Middle frontal gyrus (tissue), 1 donor: Measurements from ENCODE around the gene LINC00305.

Source experiments
- DNase-seq: peaks from one replicate; pipeline ENCODE4 v3.0.0-alpha.2; 2015; ENCODE audit warnings: low spot score; ENCODE audit errors: extremely low spot score

The LINC00305 gene

DNA sequence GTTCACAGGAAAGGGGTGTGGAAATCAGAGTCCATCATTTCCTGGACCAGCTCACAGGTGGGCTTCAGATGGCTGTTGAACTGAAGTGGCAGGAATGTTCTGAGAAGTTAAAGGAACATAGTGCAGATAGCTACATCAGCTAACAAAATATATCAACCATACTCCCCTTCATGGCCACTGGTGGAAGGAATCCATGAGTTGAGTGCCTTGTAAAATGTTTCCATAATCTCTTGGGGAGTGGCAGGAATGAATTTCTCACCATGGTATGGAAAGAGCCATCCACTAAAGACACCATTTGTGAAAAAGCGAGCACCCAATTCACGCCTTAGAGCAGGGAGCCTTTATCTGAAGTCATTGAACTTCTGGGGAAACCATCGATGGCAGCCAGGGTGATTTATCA lies at the start of gene LINC00305:
LINC00305 (minus strand) TSS at position 101 of the 400 bp plus-strand sequence.
- DNase-seq = no peak

DNA sequence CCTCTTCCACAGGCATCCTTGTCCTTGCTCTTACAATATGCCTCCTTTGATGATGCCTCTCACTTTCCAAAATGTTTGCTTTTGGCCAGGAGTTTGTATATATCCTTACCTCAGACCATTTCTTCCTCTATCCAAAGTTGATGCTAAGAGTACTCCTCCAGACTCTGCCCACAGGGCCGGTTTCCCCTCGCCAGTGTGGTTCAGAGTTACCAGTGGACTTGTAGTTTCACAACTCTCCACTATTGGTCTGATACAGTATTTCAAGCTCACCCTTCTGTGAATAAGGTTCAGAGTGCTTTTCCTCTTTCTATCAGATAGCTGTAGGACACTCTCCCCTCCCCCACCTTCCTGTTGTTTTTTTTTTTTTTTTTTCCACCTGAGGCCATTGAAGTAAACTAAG lies 42.2 kb upstream of the LINC00305 start:
- DNase-seq = no peak

DNA sequence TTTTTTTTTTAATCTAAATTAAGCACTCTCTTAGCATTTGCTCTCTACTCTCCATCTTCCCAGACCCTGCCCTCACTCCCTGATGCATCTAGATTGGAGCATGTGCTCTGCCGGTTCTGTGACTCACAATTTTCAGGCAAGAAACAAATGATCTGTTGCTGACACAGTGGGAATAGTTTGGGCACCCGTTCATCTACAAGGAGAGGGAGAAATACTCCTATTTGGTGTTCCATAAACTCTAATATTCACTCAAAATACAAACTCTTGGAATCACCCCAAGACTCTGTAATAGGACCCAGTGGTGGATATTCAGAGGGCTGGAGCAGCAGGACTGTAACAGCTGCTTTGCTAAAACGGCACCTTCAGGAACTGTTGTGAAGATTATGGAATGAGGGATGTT lies 37.1 kb upstream of the LINC00305 start:
- DNase-seq = no peak

DNA sequence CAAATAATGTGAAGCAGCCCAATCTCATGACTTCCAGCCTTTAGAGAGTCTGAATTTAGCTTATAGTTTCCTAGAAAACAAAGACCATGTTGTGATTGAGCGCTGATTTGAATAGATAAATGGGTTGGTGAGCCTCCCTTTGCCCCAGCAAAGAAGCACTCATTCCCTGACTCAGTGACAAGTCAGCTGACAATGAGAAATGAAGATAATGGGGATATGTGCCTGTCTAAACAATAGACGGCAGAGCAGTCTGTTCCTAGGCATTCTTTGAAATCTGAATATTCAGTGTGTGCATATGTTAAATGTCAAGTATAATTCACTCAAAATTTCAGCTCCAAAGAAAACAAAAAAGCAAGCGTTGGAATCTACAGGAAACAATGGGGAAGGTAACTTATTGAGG lies 34.8 kb upstream of the LINC00305 start:
- no peak for DNase-seq

DNA sequence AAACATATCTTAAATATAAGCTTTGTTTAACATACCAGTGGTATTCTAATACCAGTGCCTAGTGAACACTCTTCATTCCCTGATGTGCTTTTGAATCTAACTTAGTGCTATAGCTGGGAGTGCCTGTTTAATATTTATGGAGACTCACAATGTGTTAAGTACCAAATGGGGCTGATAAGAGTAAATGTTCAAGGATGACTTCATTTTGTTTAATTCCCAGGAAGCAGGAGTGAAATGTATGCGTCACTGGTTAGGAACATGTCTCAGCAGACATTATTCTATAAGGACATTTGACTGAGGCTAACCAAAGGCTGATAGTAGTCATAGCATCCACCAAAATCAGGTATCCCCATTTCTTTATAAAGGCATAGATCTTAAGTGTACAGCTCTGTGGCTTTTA lies 31.7 kb upstream of the LINC00305 start:
- no peak for DNase-seq

DNA sequence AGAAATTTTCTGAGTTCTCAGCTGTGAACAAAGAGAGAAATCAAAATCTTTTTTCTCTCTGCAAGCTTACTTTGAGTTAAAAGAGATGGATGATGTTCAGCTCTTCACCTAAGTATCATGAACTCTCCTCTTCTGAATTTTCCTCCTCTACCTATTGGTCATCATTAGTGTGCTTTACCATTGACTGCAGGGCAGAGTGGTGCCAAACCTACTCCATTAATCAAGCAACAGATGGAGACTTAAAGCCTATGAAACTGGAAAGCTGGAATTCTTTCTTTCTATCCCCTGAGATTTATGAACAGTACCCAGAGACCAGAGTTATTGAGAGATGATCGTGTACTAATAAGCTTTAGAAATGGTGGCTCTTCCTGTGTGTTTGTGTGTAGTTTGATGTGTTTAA lies 31.3 kb upstream of the LINC00305 start:
- DNase-seq = no peak

DNA sequence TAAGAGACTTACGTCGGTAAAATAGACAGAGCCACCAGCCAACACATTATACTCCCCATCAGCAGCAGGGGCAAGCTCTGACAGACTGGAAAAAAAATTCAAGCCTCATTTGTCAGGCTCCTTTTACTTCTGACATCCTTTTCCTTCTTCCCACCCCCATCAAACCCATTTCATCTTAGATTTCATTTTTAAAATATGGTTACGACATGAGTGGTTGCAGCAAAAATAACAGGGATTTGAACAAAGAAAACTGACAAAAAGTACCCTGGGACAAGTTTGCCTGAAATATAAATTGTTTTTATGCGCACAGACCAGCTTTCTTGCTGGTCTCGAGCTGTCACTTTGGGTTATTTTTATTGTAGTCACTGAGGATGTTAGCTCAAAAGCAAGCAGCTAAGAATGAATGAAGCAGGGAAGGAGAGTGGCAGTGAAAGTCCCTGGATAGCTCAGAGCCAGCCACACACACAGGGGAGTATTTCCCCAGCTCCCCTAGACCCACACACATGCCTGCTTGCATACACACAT lies 30.7 kb upstream of the LINC00305 start:
- DNase-seq = no peak

DNA sequence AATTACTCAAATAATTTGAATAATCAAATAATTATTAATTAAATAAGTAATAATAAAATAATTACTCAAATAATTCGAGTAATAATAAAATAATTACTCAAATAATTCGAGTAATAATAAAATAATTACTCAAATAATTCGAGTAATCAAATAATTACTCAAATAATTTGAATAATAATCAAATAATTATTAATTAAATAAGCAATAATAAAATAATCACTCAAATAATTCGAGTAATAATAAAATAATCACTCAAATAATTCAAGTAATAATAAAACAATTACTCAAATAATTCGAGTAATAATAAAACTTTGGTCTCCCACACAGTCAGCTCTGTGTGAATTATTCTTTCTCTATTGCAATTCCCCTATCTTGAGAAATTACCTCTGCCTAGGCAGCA lies 30.0 kb upstream of the LINC00305 start:
- DNase-seq = no peak

DNA sequence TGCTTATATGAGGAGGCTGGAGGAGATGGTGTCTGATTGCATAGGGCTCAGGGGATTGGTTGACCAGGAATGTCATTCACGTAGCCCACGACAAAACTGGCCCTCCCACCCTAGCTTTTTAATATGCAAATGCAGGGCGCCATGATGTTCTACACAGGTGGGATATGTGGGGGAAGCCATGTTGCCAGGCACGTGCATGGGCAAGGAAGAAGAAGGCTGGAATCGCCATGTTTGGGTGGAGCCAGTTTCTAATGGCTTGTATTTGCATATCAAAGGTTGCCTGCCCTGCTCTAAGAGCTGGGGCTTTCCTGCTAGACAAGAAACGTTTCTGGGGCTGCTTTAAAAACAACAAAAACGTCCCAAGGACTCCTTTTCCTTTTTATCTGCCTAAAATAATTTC lies 26.5 kb upstream of the LINC00305 start:
- DNase-seq = no peak

DNA sequence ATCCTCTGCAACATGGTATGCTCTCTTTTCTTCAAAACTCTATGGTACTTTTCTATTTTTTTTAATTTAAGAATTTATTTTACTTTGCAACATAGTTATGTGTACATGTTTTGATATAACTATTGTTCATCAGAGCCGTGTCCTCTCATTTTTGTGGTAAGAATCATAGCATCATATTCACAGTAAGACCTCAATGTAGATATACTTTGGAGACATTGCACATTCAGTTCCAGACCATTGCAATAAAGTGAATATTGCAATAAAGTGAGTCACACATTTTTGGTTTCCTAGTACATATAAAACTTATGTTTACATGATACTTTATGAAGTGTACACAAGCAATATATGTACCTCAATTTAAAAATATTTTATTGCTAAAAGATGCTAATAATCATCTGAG lies 22.7 kb upstream of the LINC00305 start:
- no peak for DNase-seq

DNA sequence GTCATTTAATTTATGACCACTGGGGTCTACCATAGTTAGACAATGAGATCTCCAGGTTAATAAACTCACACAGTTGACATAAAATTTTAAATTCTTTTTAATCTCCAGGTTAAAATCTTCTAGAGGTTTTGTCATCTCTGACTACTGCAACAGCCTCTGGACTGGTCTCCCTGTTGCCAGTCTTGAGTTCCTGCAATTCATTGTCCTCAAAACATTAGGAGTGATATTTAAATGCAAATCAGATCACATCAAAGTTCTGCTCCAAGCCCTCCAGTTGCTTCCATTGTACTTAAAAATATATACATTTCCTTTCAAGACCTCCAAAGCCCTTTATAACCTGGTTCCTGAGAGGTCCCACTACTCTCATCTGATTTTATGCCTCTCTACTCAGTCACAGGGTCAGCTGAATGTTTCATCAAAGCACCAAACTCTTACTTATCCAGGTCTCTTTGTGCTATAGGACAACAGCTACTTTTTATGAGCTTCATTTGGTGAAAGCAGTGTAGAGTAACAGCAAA lies 18.6 kb upstream of the LINC00305 start:
- DNase-seq = no peak

DNA sequence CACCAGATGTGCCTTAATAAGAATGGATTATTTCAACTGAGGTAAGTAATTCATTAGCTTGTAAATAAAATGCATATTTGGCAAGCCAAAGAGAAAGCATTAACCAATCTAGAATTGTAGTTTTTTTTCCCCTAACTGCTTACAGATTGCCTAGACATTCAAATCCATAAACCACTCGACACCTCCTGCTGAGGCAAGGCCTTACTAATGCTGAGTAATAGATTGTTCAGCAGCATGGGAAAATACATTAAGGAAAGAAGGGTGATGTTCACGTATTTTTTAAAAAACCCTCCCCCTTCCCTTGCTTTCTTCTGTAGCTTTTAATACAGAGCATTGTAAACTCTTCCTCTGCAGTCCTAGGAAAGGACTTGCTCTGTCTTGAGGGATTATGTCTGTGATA lies 17.0 kb upstream of the LINC00305 start:
- DNase-seq = no peak

DNA sequence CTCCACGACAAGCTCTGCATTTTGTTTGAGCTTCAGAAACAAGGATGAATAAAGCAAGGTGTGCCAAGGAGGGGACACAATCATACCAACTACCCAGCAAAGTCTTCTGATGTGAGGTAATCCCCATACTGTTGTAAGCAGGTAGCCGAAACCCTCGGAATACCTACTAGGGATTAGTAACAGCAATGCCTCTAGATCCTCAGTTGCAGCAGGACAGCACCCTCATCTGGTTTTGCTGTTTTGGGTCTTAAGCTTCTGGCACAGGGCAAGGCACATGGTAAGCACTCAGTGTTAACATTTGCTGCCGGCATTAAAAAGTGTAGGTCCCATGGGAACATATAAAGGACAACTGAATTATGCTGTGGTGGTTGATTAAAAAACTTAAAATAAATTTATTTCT lies 16.0 kb upstream of the LINC00305 start:
- DNase-seq = no peak

DNA sequence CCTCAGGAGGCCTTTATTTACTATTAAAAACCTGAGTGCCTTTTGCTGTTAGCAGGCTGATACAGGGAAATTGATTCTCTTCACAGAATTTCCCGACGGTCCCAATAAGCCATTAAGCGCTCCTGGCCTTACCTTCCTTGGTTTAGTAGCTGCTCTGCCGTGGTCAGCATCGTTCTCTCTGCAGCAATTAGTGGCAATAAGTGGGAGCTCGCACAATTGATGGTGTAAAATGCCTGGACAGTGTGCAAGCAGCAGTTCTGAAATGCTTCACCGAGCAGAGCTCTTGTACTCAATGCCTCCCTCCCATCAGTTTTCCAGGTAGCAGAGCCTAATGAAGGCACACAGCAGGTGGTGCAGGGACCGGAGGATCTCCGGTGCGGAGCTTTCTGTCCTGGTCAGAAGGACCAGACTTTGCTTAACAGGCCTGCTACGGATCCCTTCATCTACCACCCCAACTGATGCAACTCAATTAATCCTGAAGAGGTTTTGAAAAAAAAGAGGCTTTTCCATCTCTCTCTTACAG lies 1.1 kb upstream of the LINC00305 start:
- DNase-seq = no peak

DNA sequence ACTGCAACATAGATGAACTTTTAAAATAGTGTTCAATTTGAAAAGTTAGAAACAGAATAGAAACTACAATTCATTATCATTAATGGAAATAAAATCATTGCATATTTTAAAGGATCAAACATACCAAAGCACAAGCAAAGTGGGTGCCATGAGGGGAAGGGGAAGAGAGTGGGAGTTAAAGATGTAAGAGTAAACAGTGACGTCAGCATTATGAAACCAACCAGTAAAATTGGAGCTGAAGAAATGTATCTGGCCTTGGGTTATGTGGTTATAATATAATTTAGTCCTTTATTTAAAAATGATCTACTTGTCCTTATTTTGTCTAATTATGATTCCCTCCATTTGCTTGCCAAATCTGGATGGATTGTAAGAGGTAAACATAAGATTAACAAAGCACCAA lies 6.0 kb downstream of the LINC00305 start:
- no peak for DNase-seq

DNA sequence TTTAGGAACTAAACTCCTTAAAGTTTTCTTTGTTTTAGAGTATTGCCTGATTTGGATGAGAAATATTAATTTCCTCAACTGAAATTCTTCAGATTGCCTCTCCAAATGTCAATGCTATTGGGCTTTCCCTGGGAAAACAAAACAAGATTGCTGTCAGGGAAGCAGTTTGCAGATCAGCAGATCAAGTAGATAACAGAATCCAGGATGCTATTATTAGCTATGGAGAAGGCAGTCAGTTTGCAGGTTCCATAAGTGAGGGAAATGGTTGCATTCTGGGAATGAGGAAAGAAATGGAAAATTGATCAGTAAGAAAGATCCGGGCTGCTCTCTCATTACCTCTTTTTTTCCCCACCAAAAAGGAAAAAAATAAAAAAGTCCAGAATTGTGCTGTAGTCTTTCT lies 11.0 kb downstream of the LINC00305 start:
- DNase-seq = no peak

DNA sequence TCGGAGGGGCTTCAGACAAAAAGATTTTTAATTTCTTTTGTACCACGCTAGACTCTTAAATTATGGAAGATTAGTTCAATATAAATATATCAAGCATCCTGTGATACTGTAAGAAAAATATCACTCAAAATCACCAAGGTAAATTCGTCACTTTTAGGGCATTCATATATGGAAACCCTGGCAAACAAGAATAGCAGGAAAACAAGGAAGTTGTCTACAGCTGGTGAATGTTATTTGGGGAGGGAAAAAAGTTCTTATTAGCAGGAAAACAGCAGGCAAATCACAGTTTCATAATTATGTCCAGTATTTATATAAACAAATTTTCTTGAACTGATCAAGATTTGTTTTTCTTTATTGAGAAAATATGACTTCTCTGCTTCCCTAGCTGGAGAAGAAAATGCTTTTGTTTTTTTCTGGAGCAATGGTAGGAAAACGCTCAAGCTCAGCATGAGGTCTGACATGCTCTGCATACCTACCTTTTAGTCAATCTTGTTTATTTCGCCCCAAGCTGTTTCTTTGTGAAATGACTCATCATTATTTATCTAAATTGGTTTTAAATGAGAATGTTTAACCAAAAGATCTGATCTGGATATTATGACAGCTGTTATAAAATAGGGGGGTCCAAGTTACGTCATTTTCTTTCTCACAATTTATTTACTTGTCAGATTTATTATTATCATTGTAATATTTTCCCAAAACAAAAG lies 14.7 kb downstream of the LINC00305 start:
- DNase-seq = no peak

DNA sequence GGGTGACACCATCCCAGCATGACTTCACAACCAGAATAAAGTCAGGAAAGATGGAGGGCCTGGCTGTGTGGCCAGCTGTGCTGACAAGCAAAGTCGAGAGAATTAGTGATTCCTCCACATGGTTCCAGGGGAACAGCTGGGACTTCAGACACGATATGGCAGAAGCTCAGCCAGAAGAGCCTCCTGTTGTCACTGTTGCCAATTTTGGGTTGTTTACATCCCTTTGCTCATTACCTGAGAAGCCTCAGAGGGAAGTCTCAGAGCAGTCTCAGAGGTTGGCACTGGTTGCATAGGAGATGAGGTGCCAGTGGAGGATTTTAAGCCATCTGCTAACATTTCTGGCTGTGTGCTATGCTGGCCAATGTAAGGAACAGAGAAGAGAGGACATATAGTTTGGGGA lies 16.0 kb downstream of the LINC00305 start:
- DNase-seq = no peak

DNA sequence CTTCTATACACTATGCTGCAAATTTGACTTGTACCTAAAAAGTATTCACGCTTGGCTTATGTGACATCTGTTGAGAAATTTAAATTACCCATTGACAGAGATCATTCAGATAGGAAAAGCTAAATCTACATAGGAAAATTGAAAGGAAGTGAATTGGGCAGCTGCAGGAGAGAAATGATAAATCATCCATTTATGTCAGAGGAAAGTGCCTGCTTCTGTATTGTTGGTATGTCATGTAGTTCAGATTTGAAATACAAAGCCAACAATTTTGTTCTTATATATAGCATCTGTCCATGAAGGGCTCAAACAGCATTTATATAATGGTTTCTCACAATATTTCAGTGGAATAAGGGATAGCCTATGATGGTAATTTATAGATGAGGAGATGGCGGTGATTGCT lies 17.6 kb downstream of the LINC00305 start:
- DNase-seq = no peak

DNA sequence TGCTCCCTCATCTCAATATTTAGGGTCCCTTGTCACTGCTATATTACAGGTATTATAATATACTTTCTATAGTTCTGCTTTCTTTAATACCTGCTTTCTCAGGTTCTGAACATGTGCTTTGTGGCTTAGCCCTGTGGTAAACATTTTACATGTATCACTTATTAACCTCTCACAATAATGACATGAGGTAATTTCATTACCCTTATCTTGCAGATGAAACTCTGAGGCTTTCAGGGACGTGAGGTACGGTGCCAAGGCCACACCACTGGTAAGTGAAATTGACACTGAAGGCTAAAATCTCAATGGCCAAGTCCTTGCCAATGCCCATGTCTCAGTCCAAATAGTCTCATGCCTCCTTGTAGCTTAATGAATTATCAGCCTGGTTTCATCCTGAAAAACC lies 21.7 kb downstream of the LINC00305 start:
- DNase-seq = no peak

DNA sequence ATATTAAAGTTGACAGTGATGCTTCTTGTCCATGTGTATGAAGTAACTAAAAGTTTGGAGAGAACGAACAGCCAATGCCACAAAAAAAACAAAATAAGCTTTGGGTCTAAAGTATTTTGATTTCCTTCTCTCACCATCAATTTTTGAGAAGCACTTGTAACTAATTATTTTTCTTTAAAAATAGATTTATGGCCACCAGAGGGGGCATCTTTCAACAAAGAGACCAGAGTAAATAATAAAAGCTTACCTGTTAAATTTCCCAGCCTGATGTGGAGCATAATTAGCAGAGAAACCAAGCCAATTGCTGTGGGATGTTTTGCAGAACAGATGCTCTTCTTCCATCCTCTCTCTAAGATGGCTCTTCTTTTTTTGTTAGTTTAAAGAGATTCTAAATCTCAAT lies 29.0 kb downstream of the LINC00305 start:
- no peak for DNase-seq

DNA sequence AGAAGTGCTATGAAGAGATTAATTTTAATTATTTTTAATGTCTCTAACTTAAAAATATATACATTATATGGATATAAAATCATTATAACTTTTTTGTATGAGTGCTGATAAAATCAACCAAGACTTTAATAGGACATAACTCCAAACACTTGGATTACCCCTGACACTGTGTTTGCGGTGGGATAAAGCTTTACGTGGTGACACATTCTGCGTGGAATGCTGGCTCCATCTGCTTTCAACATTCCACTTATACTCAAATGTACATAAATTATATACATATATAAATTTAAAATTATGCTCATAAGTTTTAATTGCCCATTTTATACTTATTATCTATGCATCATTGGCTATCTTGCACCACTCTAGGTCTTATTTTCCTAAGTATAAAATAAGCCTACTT lies 30.5 kb downstream of the LINC00305 start:
- DNase-seq = no peak

DNA sequence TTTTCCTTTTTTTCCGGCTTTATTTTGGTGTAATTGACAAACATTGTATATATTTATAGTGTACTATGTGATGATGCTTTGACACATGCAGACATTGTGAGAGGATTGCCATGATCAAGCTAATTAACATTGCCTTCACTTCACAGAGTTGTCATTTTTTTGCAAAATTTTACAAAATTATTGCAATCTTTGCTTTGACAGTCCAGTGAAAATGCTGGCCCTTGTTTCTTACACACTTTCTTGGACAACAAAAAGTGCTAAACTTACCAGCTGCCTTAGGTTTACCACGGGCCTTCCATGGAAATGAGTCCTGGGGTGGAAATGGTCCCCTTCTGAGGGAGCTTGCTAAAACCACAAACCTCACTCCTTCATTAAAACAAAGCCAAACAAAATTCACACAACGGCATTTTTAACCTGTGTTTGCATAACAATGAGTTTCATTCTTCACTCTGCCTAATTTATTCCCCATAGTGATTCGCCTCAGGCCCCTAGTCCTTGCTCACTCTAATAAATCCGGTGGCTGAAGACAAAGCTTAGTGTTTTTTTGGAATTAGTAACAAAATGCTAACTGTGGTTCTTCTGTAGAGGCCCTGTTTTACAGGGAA lies 32.2 kb downstream of the LINC00305 start:
- no peak for DNase-seq
